Right lobe of liver (tissue), 6 donors: ENCODE results near the gene ATRNL1. TPM values are rescaled to one million over a fixed set of nuclear protein-coding genes. Genes with fewer than 3 reads are reported as not detected.

Experiments
- ATAC-seq, 4 donors: fragments of 200-7000 bp; cut with Tn5 transposase; one replicate each; pipeline ENCODE4 v1.9.1; 2020; ENCODE audit warnings: mild to moderate bottlenecking in 4 of 4, moderate library complexity in 4 of 4
- DNase-seq, 3 donors: peaks; one replicate each; pipeline ENCODE4 v3.0.0-alpha.2; 2020
- H3K27ac ChIP-seq, 3 donors: fragments of 200-600 bp; one replicate each; pipeline ENCODE4 v1.8.0; 2022
- H3K27me3 ChIP-seq, 2 donors: fragments of 200-600 bp; one replicate each; pipeline ENCODE4 v1.8.0; 2022
- H3K36me3 ChIP-seq, 4 donors: fragments of 200-600 bp; sonication (generic) in 1 of 4; one replicate each; pipeline versions ENCODE4 v1.5.1 to v1.8.0; 2017 to 2022; ENCODE audit warnings: control low read depth in 1 of 4
- H3K4me1 ChIP-seq, 4 donors: fragments of 200-600 bp; sonication (generic) in 1 of 4; one replicate each; pipeline versions ENCODE4 v1.5.1 to v1.8.0; 2017 to 2022; ENCODE audit warnings: control low read depth in 1 of 4
- H3K4me3 ChIP-seq, 3 donors: fragments of 200-600 bp; one replicate each; pipeline ENCODE4 v1.8.0; 2022
- H3K9me3 ChIP-seq, 4 donors: fragments of 200-600 bp; sonication (generic) in 1 of 4; one replicate each; pipeline versions ENCODE4 v1.5.1 to v1.8.0; 2017 to 2022; ENCODE audit warnings: control low read depth in 1 of 4
- POLR2A ChIP-seq: fragments of 450-650 bp; IDR thresholded peaks from one replicate; pipeline ENCODE4 v1.6.1; 2017; ENCODE audit warnings: antibody characterized with exemption, mild to moderate bottlenecking
- WGBS: methylation state at CpG from one replicate; pipeline ENCODE4 v1.1.6; 2018; ENCODE audit warnings: low coverage, low lambda C conversion rate; ENCODE audit not compliant: insufficient coverage; ENCODE audit errors: missing lambda C conversion rate; 5-methylcytosine and 5-hydroxymethylcytosine counted together
- intact Hi-C, 2 donors: fragments of 100-400 bp; cut with DNase I; formaldehyde crosslinking; loops; one replicate each; pipeline versions ENCODE4 v1.11.2 to v1.14.1; 2022
- total RNA-seq, 6 experiments: library from RNA; depleted of rRNA in 2 of 6; stranded (reverse); fragments of >200 nt in 2 of 6; fragmentation: NEBNext Ultra II Directional in 3 of 6; extraction: Animal tissue kit (Norgen Biotek cat#: 25700) in 3 of 6; gene quantifications; one replicate each; pipeline versions ENCODE4 v1.1.0 to v1.2.4, GENCODE V29; 2016 to 2023
- TF ChIP-seq, protein P1 (sequence below), 4 donors: fragments of 200-600 bp in 3 of 4; fragments of 450-650 bp in 1 of 4; IDR thresholded peaks; one replicate each; pipeline versions ENCODE4 v1.5.1 to v1.8.0; 2016 to 2022; ENCODE audit warnings: antibody characterized with exemption in 4 of 4, mild to moderate bottlenecking in 2 of 4
- donor health status: DM: no; HTN: yes; CAD: no.
- donor health status: DM: no; HTN: no; CAD: no.
- donor health status: DM: no; HTN: no; CAD: no.
- donor health status: DM: no; HTN: yes; CAD: no.
- donor health status: DM: no; HTN: yes; CAD: no.

The ATRNL1 gene
- total RNA-seq, 6 experiments from 2014 or later: 0.81 to 5.3 (median 2.6) TPM

DNA sequence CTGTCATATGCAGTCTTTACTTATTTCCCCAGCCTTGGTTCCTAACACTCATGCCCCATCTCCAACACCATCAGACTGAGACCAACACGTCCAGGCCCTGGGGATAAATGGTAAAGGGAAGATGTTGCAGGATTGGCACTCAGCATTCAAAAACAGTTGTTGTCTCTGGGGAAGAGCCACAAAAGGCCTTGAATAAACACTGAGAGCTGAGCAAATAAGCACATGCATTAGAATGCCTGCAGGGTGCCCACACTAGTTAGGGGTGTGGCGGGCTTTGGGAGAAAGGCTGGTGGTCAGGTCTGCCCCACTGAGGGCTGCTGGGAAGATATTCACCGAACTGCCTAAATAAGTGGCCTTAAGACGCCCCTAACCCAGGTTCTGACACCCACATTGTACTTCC, 788.9 kb downstream of the ATRNL1 start:
- no peak for ATAC-seq
- DNase-seq: no peak
- Histone ChIP-seq H3K36me3 (no peaks in the 10 kb centered on the region), H3K27ac (no peak overlapping the region), H3K4me1 (no peaks in the 10 kb centered on the region), H3K9me3 (no peaks in the 10 kb centered on the region), H3K4me3 (no peak overlapping the region), H3K27me3 (no peaks in the 10 kb centered on the region)
- intact Hi-C loops: no loop called here
- no peak for TF ChIP-seq POLR2A
- WGBS: 90% methylated on average over 2 of the region's 4 CpGs

DNA sequence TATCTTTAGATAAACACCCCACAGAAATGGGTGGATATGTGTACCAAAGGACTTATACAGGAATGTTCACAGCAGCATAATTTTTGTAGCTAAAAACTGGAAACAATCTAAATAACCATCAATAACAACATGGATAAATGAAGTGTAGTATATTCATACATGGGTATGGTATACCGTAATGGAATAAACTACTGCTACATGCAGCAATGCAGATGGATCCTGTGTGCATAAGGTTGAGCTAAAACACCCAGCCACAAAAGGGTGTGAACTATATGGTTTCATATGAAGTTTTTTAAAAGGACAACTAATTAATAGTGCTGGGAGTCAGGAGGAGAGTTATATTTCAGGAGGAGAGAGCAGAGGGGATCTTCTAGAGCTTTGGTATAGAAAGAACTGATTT, 790.2 kb downstream of the ATRNL1 start:
- H3K36me3 ChIP-seq: no peaks in the 10 kb centered on the region
- ATAC-seq: no peak
- no peak for DNase-seq
- TF ChIP-seq, protein P1, sequence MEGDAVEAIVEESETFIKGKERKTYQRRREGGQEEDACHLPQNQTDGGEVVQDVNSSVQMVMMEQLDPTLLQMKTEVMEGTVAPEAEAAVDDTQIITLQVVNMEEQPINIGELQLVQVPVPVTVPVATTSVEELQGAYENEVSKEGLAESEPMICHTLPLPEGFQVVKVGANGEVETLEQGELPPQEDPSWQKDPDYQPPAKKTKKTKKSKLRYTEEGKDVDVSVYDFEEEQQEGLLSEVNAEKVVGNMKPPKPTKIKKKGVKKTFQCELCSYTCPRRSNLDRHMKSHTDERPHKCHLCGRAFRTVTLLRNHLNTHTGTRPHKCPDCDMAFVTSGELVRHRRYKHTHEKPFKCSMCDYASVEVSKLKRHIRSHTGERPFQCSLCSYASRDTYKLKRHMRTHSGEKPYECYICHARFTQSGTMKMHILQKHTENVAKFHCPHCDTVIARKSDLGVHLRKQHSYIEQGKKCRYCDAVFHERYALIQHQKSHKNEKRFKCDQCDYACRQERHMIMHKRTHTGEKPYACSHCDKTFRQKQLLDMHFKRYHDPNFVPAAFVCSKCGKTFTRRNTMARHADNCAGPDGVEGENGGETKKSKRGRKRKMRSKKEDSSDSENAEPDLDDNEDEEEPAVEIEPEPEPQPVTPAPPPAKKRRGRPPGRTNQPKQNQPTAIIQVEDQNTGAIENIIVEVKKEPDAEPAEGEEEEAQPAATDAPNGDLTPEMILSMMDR (IDR thresholded peaks at IDR 0.05): no peak
- no peak for TF ChIP-seq POLR2A
- no peaks in the 10 kb centered on the region for H3K9me3 ChIP-seq
- H3K4me1 ChIP-seq: no peaks in the 10 kb centered on the region
- WGBS: 92% methylated on average over 1 of the region's 1 CpG
- no peaks in the 10 kb centered on the region for H3K27me3 ChIP-seq
- no peak overlapping the region for H3K4me3 ChIP-seq
- H3K27ac ChIP-seq: no peak overlapping the region
- intact Hi-C loops: no loop called here

DNA sequence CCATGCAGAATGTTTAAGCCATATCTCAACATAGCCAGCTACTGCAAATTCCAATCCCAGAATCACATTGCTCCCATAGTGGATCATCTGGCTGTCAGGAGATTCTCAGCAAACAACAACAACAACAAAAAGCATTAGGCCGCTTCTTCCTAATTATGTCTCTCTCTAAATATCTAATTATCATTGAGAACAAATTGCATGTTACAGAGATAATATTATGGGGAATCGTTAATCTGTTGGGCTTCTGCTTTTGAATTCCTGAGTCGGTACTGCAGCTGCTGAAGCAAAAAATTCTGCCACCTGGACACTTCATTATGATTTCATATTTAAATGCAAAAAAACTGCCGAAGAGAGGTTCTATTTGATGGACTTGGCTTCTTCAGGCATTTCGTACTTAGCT, 791.2 kb downstream of the ATRNL1 start:
- no peak for ATAC-seq
- Histone ChIP-seq H3K27me3 (no peaks in the 10 kb centered on the region), H3K9me3 (no peaks in the 10 kb centered on the region), H3K27ac (no peak overlapping the region), H3K4me3 (no peak overlapping the region), H3K4me1 (no peaks in the 10 kb centered on the region), H3K36me3 (no peaks in the 10 kb centered on the region)
- intact Hi-C loops: no loop called here
- DNase-seq: no peak
- WGBS: 76% methylated on average over 5 of the region's 5 CpGs
- TF ChIP-seq, protein P1 (IDR thresholded peaks at IDR 0.05): no peak
- TF ChIP-seq POLR2A: no peak

DNA sequence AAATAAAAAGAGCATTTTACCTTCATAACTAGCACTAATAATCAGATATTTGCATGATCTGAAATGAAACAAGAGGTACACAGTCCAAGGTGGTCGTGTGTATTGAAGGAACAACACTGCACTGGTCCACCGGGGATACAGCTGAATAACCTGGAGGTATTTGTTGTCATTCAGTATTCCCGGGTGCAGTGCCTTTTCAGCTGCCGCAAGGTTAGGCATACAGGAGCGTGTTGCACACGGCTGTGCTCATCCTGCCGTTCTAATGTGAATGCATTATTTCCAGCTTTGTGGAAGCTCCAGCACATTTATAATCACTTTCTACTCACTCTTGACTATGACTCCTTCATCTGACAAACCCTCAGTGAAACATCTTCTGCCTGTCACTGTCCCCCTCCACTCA, 802.0 kb downstream of the ATRNL1 start:
- ATAC-seq: no peak
- intact Hi-C loops: no loop called here
- no peaks in the 10 kb centered on the region for H3K36me3 ChIP-seq
- no peak for TF ChIP-seq POLR2A
- TF ChIP-seq, protein P1 (IDR thresholded peaks at IDR 0.05): no peak
- no peaks in the 10 kb centered on the region for H3K9me3 ChIP-seq
- no peaks in the 10 kb centered on the region for H3K27me3 ChIP-seq
- H3K4me1 ChIP-seq: no peaks in the 10 kb centered on the region
- no peak for DNase-seq
- 85% methylated on average over 7 of the region's 7 CpGs for WGBS
- no peak overlapping the region for H3K4me3 ChIP-seq
- H3K27ac ChIP-seq: no peak overlapping the region

DNA sequence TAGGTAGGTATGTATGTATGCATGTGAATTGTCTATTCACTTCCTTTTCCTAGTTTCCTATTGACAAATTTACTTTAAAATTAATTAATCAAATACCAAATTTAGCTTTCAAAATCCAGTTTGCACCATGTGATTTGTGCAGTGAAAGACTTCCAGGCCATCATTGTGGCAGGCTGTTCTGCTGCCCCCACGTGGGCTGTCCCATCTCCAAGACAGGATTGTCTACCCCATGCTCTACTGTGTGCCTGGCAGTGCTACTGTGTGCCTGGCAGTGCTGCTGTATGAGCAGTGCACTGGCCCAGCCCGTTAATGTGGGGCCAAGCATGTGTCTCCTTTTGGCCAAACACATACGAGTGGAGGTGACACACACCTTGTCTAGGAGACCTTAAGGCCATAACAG, 805.1 kb downstream of the ATRNL1 start:
- intact Hi-C loops: no loop called here
- WGBS: 75% methylated on average over 2 of the region's 3 CpGs
- Histone ChIP-seq H3K36me3 (no peaks in the 10 kb centered on the region), H3K4me1 (no peaks in the 10 kb centered on the region), H3K9me3 (no peaks in the 10 kb centered on the region), H3K4me3 (no peak overlapping the region), H3K27ac (no peak overlapping the region), H3K27me3 (no peaks in the 10 kb centered on the region)
- no peak for ATAC-seq
- DNase-seq: no peak
- TF ChIP-seq, protein P1 (IDR thresholded peaks at IDR 0.05): no peak
- TF ChIP-seq POLR2A: no peak
